ENCODE data around the gene SLAMF6. TPM values are rescaled to one million over a fixed set of nuclear protein-coding genes. Genes with fewer than 3 reads are reported as not detected.

The SLAMF6 gene
- total RNA-seq, 3 donors from 2014 or later: 1.1 to 3.2 (median 2.6) TPM

GRCh38 chr1:160454371-160455152 lies 68.5 kb downstream of the SLAMF6 start:
- intact Hi-C loops (cut with DNase I; ENCODE audit: low total_unique reads): no loop called here
- Histone ChIP-seq H3K4me3 (no peak overlapping the region), H3K9me3 (no peaks in the 10 kb centered on the region), H3K27ac (no peak overlapping the region), H3K36me3 (no peaks in the 10 kb centered on the region), H3K27me3 (no peaks in the 10 kb centered on the region), H3K4me1 (no peaks in the 10 kb centered on the region)
- DNase-seq (ENCODE audit: low spot score in 2 of 2): no peak
- no peak for TF ChIP-seq POLR2A (IDR thresholded peaks at IDR 0.05)
- TF ChIP-seq CTCF (IDR thresholded peaks at IDR 0.05): no peak
- no peak for TF ChIP-seq POLR2AphosphoS5 (IDR thresholded peaks at IDR 0.05)

GRCh38 chr1:160453443-160453842 lies 69.6 kb downstream of the SLAMF6 start:
- H3K36me3 ChIP-seq: no peaks in the 10 kb centered on the region
- no peaks in the 10 kb centered on the region for H3K4me1 ChIP-seq
- H3K27ac ChIP-seq: no peak overlapping the region
- H3K27me3 ChIP-seq: no peaks in the 10 kb centered on the region
- intact Hi-C loops (cut with DNase I; ENCODE audit: low total_unique reads): no loop called here
- no peak overlapping the region for H3K4me3 ChIP-seq
- no peaks in the 10 kb centered on the region for H3K9me3 ChIP-seq
- DNase-seq (ENCODE audit: low spot score in 2 of 2): no peak
- TF ChIP-seq POLR2AphosphoS5 (IDR thresholded peaks at IDR 0.05) (no peak), POLR2A (IDR thresholded peaks at IDR 0.05) (no peak), CTCF (IDR thresholded peaks at IDR 0.05) (no peak)

- DNase-seq (ENCODE audit: low spot score in 2 of 2): no peak
- Histone ChIP-seq H3K9me3 (no peaks in the 10 kb centered on the region), H3K4me1 (no peaks in the 10 kb centered on the region), H3K27ac (no peak overlapping the region), H3K4me3 (no peak overlapping the region), H3K27me3 (no peaks in the 10 kb centered on the region), H3K36me3 (no peaks in the 10 kb centered on the region)
- TF ChIP-seq POLR2A (IDR thresholded peaks at IDR 0.05) (no peak), CTCF (IDR thresholded peaks at IDR 0.05) (no peak), POLR2AphosphoS5 (IDR thresholded peaks at IDR 0.05) (no peak)
- intact Hi-C loops (cut with DNase I; ENCODE audit: low total_unique reads): no loop called here
These were observed 71.2 kb downstream of the SLAMF6 start for GRCh38 chr1:160451859-160452232.

GRCh38 chr1:160451119-160451858 lies 71.8 kb downstream of the SLAMF6 start:
- TF ChIP-seq CTCF (IDR thresholded peaks at IDR 0.05) (no peak), POLR2AphosphoS5 (IDR thresholded peaks at IDR 0.05) (no peak), POLR2A (IDR thresholded peaks at IDR 0.05) (no peak)
- H3K4me1 ChIP-seq: no peaks in the 10 kb centered on the region
- intact Hi-C loops (cut with DNase I; ENCODE audit: low total_unique reads): no loop called here
- H3K9me3 ChIP-seq: no peaks in the 10 kb centered on the region
- H3K36me3 ChIP-seq: no peaks in the 10 kb centered on the region
- H3K27me3 ChIP-seq: no peaks in the 10 kb centered on the region
- H3K27ac ChIP-seq: no peak overlapping the region
- no peak for DNase-seq (ENCODE audit: low spot score in 2 of 2)
- no peak overlapping the region for H3K4me3 ChIP-seq

- intact Hi-C loops (cut with DNase I; ENCODE audit: low total_unique reads): no loop called here
- Histone ChIP-seq H3K4me1 (no peaks in the 10 kb centered on the region), H3K9me3 (no peaks in the 10 kb centered on the region), H3K4me3 (no peak overlapping the region), H3K27ac (no peak overlapping the region), H3K36me3 (no peaks in the 10 kb centered on the region), H3K27me3 (no peaks in the 10 kb centered on the region)
- no peak for DNase-seq (ENCODE audit: low spot score in 2 of 2)
- TF ChIP-seq POLR2AphosphoS5 (IDR thresholded peaks at IDR 0.05) (no peak), CTCF (IDR thresholded peaks at IDR 0.05) (no peak)
These were observed 73.6 kb downstream of the SLAMF6 start for GRCh38 chr1:160449494-160449893.

Data from breast epithelium (tissue), 4 donors.